KMS-11 (cell line): ENCODE data around the gene TMEM163.

Source experiments
- H2AFZ ChIP-seq: fragments of 200-600 bp; sonication (generic); 2 replicates; pipeline ENCODE4 v1.6.1; 2016; ENCODE audit warnings: antibody characterized with exemption, mixed run types, low read depth
- H3K27ac ChIP-seq: fragments of 200-600 bp; sonication (generic); 2 replicates; pipeline ENCODE4 v1.6.1; 2016; ENCODE audit warnings: mild to moderate bottlenecking, mixed run types
- H3K27me3 ChIP-seq: fragments of 200-600 bp; sonication (generic); 2 replicates; pipeline ENCODE4 v1.6.1; 2017; ENCODE audit warnings: mild to moderate bottlenecking, low read depth, mixed run types, moderate library complexity; ENCODE audit not compliant: insufficient read depth
- H3K36me3 ChIP-seq: fragments of 200-600 bp; sonication (generic); 2 replicates; pipeline ENCODE4 v1.6.1; 2017; ENCODE audit warnings: mild to moderate bottlenecking, mixed run types; ENCODE audit not compliant: insufficient read depth
- H3K4me1 ChIP-seq: fragments of 200-600 bp; sonication (generic); 2 replicates; pipeline ENCODE4 v1.6.1; 2016; ENCODE audit warnings: mild to moderate bottlenecking, low read depth, mixed run types; ENCODE audit not compliant: poor library complexity, severe bottlenecking
- H3K4me2 ChIP-seq: fragments of 200-600 bp; sonication (generic); 2 replicates; pipeline ENCODE4 v1.7.0; 2016; ENCODE audit warnings: mild to moderate bottlenecking, mixed run types
- H3K4me3 ChIP-seq: fragments of 200-600 bp; sonication (generic); IDR thresholded peaks from 2 replicates; pipeline ENCODE4 v1.6.1; 2017; ENCODE audit warnings: low read depth, low read length, mixed read lengths; ENCODE audit not compliant: insufficient read depth
- H3K79me2 ChIP-seq: fragments of 200-600 bp; sonication (generic); 2 replicates; pipeline ENCODE4 v1.6.1; 2016; ENCODE audit warnings: low read depth, mixed run types; ENCODE audit not compliant: insufficient read depth
- H3K9ac ChIP-seq: fragments of 200-600 bp; sonication (generic); 2 replicates; pipeline ENCODE4 v1.6.1; 2016; ENCODE audit warnings: mild to moderate bottlenecking, mixed run types
- H4K20me1 ChIP-seq: fragments of 200-600 bp; sonication (generic); 2 replicates; pipeline ENCODE4 v1.6.1; 2016; ENCODE audit warnings: mild to moderate bottlenecking, mixed run types; ENCODE audit not compliant: insufficient read depth
- TF ChIP-seq, protein P1 (sequence below): fragments of 200-600 bp; sonication (generic); conservative IDR thresholded peaks from 2 replicates; pipeline ENCODE4 v1.6.1; 2017; ENCODE audit warnings: low read depth, mild to moderate bottlenecking, antibody characterized with exemption, low read length, moderate library complexity, mixed read lengths

Gene TMEM163

DNA sequence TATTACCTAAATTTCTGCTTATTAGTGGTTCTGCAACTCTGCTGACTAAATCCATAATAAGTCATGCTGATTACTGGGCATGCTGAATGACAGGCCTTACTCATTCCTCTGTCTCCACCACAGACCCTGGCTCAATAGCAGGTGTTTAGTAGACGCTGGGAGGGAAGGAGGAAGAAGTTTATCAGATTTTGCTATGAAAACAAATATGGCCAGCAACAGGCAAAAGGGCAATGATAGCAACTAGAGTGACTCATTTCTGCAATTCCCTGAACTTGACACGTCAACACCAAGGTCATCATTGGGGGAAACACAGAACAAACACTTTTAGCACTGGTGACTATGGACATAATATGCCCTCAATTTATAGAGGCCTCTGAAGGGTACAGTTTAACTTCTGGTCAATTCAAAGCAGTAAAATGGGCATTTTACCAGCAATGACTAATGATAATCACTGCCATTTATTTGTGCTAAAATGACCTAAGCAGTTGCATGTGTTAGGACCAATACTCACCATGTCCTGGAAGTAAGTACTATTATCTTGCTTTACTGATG is 35.2 kb downstream of the TMEM163 start:
- no peaks in the 10 kb centered on the region for H3K4me1 ChIP-seq
- H2AFZ ChIP-seq, result no peak overlapping the region
- H3K27ac ChIP-seq, result no peak overlapping the region
- no peak overlapping the region for H3K9ac ChIP-seq
- H3K36me3 ChIP-seq, result no peaks in the 10 kb centered on the region
- no peaks in the 10 kb centered on the region for H3K27me3 ChIP-seq
- no peaks in the 10 kb centered on the region for H3K79me2 ChIP-seq
- no peak overlapping the region for H3K4me2 ChIP-seq
- TF ChIP-seq, protein P1, sequence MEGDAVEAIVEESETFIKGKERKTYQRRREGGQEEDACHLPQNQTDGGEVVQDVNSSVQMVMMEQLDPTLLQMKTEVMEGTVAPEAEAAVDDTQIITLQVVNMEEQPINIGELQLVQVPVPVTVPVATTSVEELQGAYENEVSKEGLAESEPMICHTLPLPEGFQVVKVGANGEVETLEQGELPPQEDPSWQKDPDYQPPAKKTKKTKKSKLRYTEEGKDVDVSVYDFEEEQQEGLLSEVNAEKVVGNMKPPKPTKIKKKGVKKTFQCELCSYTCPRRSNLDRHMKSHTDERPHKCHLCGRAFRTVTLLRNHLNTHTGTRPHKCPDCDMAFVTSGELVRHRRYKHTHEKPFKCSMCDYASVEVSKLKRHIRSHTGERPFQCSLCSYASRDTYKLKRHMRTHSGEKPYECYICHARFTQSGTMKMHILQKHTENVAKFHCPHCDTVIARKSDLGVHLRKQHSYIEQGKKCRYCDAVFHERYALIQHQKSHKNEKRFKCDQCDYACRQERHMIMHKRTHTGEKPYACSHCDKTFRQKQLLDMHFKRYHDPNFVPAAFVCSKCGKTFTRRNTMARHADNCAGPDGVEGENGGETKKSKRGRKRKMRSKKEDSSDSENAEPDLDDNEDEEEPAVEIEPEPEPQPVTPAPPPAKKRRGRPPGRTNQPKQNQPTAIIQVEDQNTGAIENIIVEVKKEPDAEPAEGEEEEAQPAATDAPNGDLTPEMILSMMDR, result no peak
- H4K20me1 ChIP-seq, result no peaks in the 10 kb centered on the region
- no peak overlapping the region for H3K4me3 ChIP-seq

DNA sequence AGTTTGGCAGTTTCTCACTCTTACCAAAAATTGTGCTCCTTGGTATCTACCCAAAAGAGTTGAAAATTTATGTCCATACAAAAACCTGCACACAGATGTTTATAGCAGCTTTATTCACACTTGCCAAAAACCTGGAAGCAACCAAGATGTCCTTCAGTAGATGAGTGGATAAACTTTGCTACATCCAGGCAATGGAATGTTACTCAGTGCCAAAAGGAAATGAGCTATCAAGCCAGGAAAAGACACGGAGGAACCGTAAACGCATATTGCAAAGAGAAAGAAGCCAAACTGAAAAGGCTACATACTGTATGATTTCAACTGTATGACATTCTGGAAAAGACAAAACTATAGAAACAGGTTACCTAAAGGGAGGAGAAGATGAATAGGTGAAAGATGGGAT is 36.1 kb downstream of the TMEM163 start:
- H3K4me1 ChIP-seq, result no peaks in the 10 kb centered on the region
- H3K27me3 ChIP-seq, result no peaks in the 10 kb centered on the region
- H3K36me3 ChIP-seq, result no peaks in the 10 kb centered on the region
- TF ChIP-seq, protein P1, result no peak
- H2AFZ ChIP-seq, result no peak overlapping the region
- H4K20me1 ChIP-seq, result no peaks in the 10 kb centered on the region
- no peak overlapping the region for H3K4me3 ChIP-seq
- H3K27ac ChIP-seq, result no peak overlapping the region
- no peaks in the 10 kb centered on the region for H3K79me2 ChIP-seq
- H3K4me2 ChIP-seq, result no peak overlapping the region
- H3K9ac ChIP-seq, result no peak overlapping the region

DNA sequence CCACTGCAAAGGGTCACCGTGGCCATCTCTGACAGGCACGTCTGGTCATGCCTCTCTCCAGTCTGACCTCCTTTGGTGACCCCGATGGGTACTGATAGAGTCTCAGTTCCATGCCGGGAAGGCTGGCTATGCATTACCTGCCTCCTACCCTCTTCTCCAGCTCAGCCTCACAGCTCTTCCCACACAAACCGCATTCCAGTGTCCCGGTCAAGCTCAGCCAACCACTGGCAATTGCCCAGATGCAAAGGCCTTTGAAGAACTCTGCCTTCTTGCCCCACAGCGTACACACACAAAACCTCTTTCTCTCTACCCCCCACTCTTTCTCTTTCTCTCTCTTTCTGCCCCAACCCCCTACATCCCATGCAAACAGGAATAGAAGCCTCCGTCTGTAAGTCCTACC is 37.6 kb downstream of the TMEM163 start:
- H4K20me1 ChIP-seq, result no peaks in the 10 kb centered on the region
- TF ChIP-seq, protein P1, result no peak
- H3K79me2 ChIP-seq, result no peaks in the 10 kb centered on the region
- H3K4me3 ChIP-seq, result no peak overlapping the region
- no peak overlapping the region for H3K4me2 ChIP-seq
- no peak overlapping the region for H3K27ac ChIP-seq
- H3K36me3 ChIP-seq, result no peaks in the 10 kb centered on the region
- H2AFZ ChIP-seq, result no peak overlapping the region
- H3K4me1 ChIP-seq, result no peaks in the 10 kb centered on the region
- no peaks in the 10 kb centered on the region for H3K27me3 ChIP-seq
- no peak overlapping the region for H3K9ac ChIP-seq

DNA sequence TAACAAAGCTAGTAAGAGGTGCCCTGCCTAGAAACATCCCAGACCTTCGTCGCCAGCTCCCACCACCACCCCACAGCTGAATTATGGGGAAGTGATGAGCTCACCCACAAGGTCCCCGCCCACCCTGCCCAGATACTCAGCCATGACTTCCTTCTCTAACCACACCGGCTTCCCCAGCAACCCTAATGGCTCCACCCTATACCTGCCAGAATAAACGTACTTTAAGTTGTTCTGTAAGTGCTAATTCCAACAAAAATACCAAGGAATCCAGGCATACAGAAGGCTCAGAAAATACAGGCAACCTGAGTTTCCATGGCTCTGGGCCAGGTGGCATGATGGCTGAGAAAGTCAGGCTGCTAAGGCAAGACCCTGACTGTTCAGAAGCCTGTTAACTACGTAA is 39.1 kb downstream of the TMEM163 start:
- no peaks in the 10 kb centered on the region for H3K36me3 ChIP-seq
- no peak overlapping the region for H2AFZ ChIP-seq
- no peaks in the 10 kb centered on the region for H3K4me1 ChIP-seq
- H3K9ac ChIP-seq, result no peak overlapping the region
- no peak overlapping the region for H3K4me2 ChIP-seq
- no peak overlapping the region for H3K4me3 ChIP-seq
- no peak overlapping the region for H3K27ac ChIP-seq
- H4K20me1 ChIP-seq, result no peaks in the 10 kb centered on the region
- TF ChIP-seq, protein P1, result no peak
- H3K27me3 ChIP-seq, result no peaks in the 10 kb centered on the region
- no peaks in the 10 kb centered on the region for H3K79me2 ChIP-seq
